ENCODE data around the gene DIS3L.
"Not testable (repeated sequence)": the region's sequence is repeated elsewhere in the genome, so short reads cannot be mapped to it uniquely, and the experiment has no call there.

Gene DIS3L

DNA sequence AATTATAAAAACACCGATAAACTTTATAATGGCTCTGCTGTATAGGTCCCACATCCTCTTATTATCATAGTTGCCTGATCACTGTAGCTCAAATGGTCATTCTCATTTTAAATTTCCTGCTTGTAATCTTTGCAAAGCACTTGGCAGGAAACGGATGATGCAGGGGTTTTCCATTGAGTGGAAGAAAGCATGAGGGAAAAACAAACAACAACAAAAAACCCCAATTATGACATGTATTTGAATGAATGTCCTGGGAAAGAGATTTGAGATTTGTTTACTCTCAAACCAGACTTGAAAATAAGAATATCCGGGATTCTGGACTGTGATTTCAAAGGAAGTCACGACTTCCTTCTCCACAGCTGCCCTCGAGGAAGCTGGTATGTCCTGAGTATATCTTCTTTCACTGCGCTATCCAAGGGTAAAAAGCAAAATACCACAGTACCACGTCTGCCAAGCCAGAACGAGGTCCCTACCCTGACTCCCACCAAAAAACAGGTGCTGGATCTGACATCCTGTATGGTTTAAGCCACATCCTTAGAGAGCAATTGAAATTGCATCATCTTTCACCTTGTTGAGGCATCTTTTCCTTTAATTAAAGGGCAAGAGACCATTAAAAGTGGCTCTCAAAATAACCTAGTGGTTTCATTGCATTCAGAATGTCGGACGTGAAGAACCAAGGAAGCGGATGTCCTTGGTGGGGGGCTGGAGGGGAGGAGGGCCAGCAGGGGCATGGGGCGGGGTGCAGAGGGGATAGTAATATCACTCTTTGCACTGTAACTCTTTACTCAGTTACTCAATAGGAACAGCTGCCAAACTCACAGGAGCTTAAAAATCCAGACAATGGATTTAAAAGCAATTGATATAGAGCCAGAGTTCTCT, 76.6 kb downstream of the DIS3L start:
- in situ Hi-C loops (cut with MboI; ENCODE audit: low sequenced_read_pairs) = no loop called here

DNA sequence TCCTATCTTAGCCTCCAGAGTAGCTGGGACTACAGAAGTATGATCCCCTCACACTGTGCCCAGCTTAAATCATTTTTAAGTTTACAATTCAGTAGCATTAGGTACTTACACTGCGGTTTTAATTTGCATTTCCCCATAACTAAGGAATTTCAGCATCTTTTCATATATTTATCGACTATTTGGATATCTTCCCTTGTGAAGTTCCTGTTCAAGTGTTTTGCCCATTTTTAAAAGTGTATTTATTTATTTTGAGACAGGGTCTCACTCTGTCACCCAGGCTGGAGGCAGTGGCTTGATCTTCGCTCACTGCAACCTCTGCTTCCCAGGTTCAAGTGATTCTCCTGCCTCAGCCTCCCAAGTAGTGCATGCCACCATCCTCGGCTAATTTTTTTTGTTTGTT, 80.8 kb downstream of the DIS3L start:
- Histone ChIP-seq H3K4me1 (peaks cover 22% of the 10 kb centered on the region), H3K27me3 (ENCODE audit: low read depth) (no peaks in the 10 kb centered on the region), H3K36me3 (replicated peaks) (no peaks in the 10 kb centered on the region), H3K9me3 (peaks cover 8% of the 10 kb centered on the region; the same call in 1 of the 2 replicates), H3K4me3 (no peak overlapping the region)
- in situ Hi-C loops (cut with MboI; ENCODE audit: low sequenced_read_pairs) = no loop called here
- no peak for DNase-seq (ENCODE audit: low spot score in 2 of 2)

More for the DNA sequence above, 76.6 kb downstream of the DIS3L start:
- Histone ChIP-seq H3K4me1 (peaks cover 15% of the 10 kb centered on the region), H3K9me3 (peaks cover 8% of the 10 kb centered on the region; the same call in 1 of the 2 replicates), H3K36me3 (replicated peaks) (no peaks in the 10 kb centered on the region), H3K27me3 (ENCODE audit: low read depth) (no peaks in the 10 kb centered on the region), H3K4me3 (no peak overlapping the region)
- DNase-seq (ENCODE audit: low spot score in 2 of 2) = peak; percentile 71 to 78

DNA sequence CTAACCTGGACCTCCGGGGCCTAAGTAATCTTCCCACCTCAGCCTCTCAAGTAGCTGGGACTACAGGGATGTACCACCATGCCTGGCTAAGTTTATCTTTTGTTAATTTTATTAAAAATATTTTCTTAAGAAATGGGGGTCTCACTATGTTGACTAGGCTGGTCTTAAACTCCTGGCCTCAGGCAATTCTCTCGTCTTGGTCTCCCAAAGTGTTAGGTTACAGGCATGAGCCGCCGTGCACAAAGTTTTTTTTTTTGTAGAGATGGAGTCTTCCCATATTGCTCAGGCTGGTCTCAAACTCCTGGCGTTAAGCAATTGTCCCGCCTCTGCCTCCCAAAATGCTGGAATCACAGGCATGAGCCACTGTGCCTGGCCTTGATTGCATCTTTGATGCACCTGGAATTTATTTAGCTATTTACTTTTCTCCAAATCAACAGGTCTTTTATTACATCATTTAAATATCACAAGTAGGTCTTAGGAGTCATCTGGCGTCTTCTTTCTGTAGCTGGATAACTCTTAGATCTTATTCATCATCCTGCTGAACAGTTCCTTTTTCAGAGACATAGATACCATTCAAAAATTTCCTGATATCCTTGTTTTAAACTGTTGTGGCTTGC, 85.6 kb downstream of the DIS3L start:
- DNase-seq (ENCODE audit: low spot score in 2 of 2) = no peak

DNA sequence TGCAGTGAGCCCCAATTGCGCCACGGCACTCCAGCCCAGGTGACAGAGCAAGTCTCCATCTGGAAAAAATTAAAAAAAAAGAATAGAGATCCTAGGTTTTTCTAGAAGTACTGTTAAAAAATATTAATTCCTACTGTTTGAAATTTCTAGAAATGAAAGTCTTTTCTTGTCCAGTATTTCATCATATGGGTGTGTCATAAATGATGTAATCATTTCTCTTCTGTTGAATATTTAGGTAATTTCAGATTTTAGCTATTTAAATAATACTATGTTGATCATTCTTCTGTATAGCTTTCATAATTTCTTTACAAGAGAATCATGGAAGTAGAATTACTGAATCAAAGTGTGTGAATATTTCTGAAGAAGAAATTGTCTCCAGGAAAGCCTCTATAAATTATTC, 88.0 kb downstream of the DIS3L start:
- peaks cover 10% of the 10 kb centered on the region for H3K4me1 ChIP-seq
- H3K27me3 ChIP-seq (ENCODE audit: low read depth); H3K9me3 ChIP-seq; H3K4me3 ChIP-seq; in situ Hi-C loops (cut with MboI; ENCODE audit: low sequenced_read_pairs); H3K36me3 ChIP-seq (replicated peaks); DNase-seq (ENCODE audit: low spot score in 2 of 2): not testable (repeated sequence)

More for the DNA sequence above, 85.6 kb downstream of the DIS3L start:
- Histone ChIP-seq H3K4me3 (no peak overlapping the region), H3K9me3 (peaks cover 8% of the 10 kb centered on the region; the same call in 1 of the 2 replicates), H3K27me3 (ENCODE audit: low read depth) (no peaks in the 10 kb centered on the region), H3K36me3 (replicated peaks) (no peaks in the 10 kb centered on the region), H3K4me1 (peaks cover 10% of the 10 kb centered on the region)
- in situ Hi-C loops (cut with MboI; ENCODE audit: low sequenced_read_pairs) = no loop called here
